HepG2 (cell line): ENCODE data around the gene TMEM217. TPM values are rescaled to one million over a fixed set of nuclear protein-coding genes. Genes with fewer than 3 reads are reported as not detected.
"Not testable (repeated sequence)": the region's sequence is repeated elsewhere in the genome, so short reads cannot be mapped to it uniquely, and the experiment has no call there.

Experiments
- ATAC-seq: fragments of 200-7000 bp; cut with Tn5 transposase; 3 replicates; pipeline ENCODE4 v1.9.1; 2020; ENCODE audit warnings: mild to moderate bottlenecking, moderate library complexity
- BruUV-seq: library from RNA; stranded (reverse); fragments of 400-500 nt; replicated peaks from 2 replicates; lab custom pipeline; 2021; lab: Mats Ljungman, UMichigan
- CTCF ChIA-PET: fragments of 300-600 bp; formaldehyde crosslinking; extraction: SDS; loops from one replicate; lab custom pipeline; 2021; ENCODE audit warnings: low total read pairs, inconsistent platforms, low intra/inter-chr PET ratio; lab: Yijun Ruan, JAX
- POLR2A ChIA-PET: fragments of 350-600 bp; sonication (Branson Sonifier 250); formaldehyde crosslinking; loops from one replicate; lab custom pipeline; 2020; ENCODE audit warnings: antibody characterized with exemption, inconsistent platforms; lab: Yijun Ruan, JAX
- DNase-seq: peaks from one replicate; pipeline ENCODE4 v3.0.0-alpha.2; 2015; ENCODE audit warnings: low spot score
- FAIRE-seq: peaks from 3 replicates; lab custom pipeline; 2011; peaks lifted over from hg19 to GRCh38; lab: Jason Lieb, UNC
- H2AFZ ChIP-seq: one replicate; pipeline ENCODE4 v1.6.1; 2011; ENCODE audit warnings: low read length, inconsistent platforms
- H3K27ac ChIP-seq: fragments of 300-600 bp; 3 replicates; pipeline ENCODE4 v1.8.0; 2011; ENCODE audit warnings: mixed run types, mild to moderate bottlenecking, mixed read lengths, low read length, inconsistent platforms; ENCODE audit not compliant: insufficient read depth; ENCODE audit errors: extremely low read length
- H3K27me3 ChIP-seq, 2 experiments: fragments of 200-600 bp in 1 of 2; 2 replicates in 1 of 2; 3 replicates in 1 of 2; pipeline versions ENCODE4 v1.6.0 to v1.8.0; 2011; ENCODE audit warnings: low read length in 2 of 2, mild to moderate bottlenecking in 2 of 2, moderate library complexity in 2 of 2, inconsistent platforms in 1 of 2; ENCODE audit not compliant: insufficient read depth in 2 of 2, control insufficient read depth in 1 of 2
- H3K36me3 ChIP-seq, 2 experiments: fragments of 200-600 bp in 1 of 2; replicated peaks in 1 of 2; 2 replicates in 1 of 2; 3 replicates in 1 of 2; pipeline versions ENCODE4 v1.5.1 to v1.8.0; 2011; ENCODE audit warnings: low read length in 2 of 2, inconsistent platforms in 1 of 2; ENCODE audit not compliant: insufficient read depth in 2 of 2, control insufficient read depth in 1 of 2
- H3K4me1 ChIP-seq: 2 replicates; pipeline ENCODE4 v1.5.1; 2012; ENCODE audit warnings: low read length, inconsistent platforms; ENCODE audit not compliant: insufficient read depth
- H3K4me2 ChIP-seq: 2 replicates; pipeline ENCODE4 v1.6.0; 2011; ENCODE audit warnings: low read depth, low read length, inconsistent platforms
- H3K4me3 ChIP-seq, 3 experiments: fragments of 200-600 bp in 1 of 3; sonication (generic), shearing (Covaris generic) in 1 of 3; replicated peaks in 1 of 3; 2 replicates each; pipeline ENCODE4 v1.5.1; 2011 to 2016; ENCODE audit warnings: low read length in 3 of 3, inconsistent platforms in 2 of 3, low read depth in 2 of 3, mild to moderate bottlenecking in 2 of 3, control low read depth in 1 of 3, mixed read lengths in 1 of 3; ENCODE audit not compliant: insufficient read depth in 1 of 3
- H3K79me2 ChIP-seq: one replicate; pipeline ENCODE4 v1.6.1; 2011; ENCODE audit warnings: low read length, inconsistent platforms; ENCODE audit not compliant: insufficient read depth
- H3K9ac ChIP-seq: 2 replicates; pipeline ENCODE4 v1.6.0; 2011; ENCODE audit warnings: mild to moderate bottlenecking, low read depth, low read length, inconsistent platforms; ENCODE audit not compliant: insufficient read depth
- H3K9me3 ChIP-seq: 2 replicates; pipeline ENCODE4 v1.5.1; 2012; ENCODE audit warnings: mild to moderate bottlenecking, low read length
- H4K20me1 ChIP-seq: 2 replicates; pipeline ENCODE4 v1.6.0; 2011; ENCODE audit warnings: inconsistent platforms, mild to moderate bottlenecking, low read length, moderate library complexity; ENCODE audit not compliant: insufficient read depth
- FOXA1 ChIP-seq, 2 experiments: fragments of 450-650 bp in 1 of 2; sonication (generic) in 1 of 2; formaldehyde crosslinking in 1 of 2; IDR thresholded peaks; 2 replicates each; pipeline versions ENCODE4 v1.4.0 to v1.6.1; 2016 to 2020; ENCODE audit warnings: missing genetic modification reagents in 1 of 2
- WGBS: methylation state at CpG from one replicate; pipeline ENCODE4 v1.1.6; 2017; ENCODE audit warnings: low lambda C conversion rate; 5-methylcytosine and 5-hydroxymethylcytosine counted together
- in situ Hi-C: cut with HindIII; loops from 2 replicates; pipeline ENCODE4 v1.10.0; 2017; ENCODE audit warnings: low pct_unique_long_range_greater_than_20kb; ENCODE audit not compliant: extremely low pct_ligation_motif_present
- intact Hi-C: fragments of 100-400 bp; cut with micrococcal nuclease; formaldehyde crosslinking; loops from one replicate; pipeline ENCODE4 v1.10.0; 2022; ENCODE audit not compliant: unreplicated experiment
- polyA plus RNA-seq, 8 experiments: library from polyadenylated mRNA; depleted of rRNA in 3 of 8; stranded (reverse) in 7 of 8; unstranded in 1 of 8; fragments of >200 nt; fragmentation: Illumina TruSeq in 4 of 8; extraction: Trizol in 4 of 8; gene quantifications; 2 replicates each; pipeline versions ENCODE4 v1.2.1 to v1.2.3, GENCODE V29; 2011 to 2016; ENCODE audit warnings: low read depth in 4 of 8, missing spikeins in 1 of 8, mixed read lengths in 1 of 8; ENCODE audit not compliant: insufficient read depth in 1 of 8
- total RNA-seq, 5 experiments: library from RNA; depleted of rRNA; stranded (reverse); fragments of >200 nt; fragmentation: Illumina TruSeq; extraction: Trizol; gene quantifications; 2 replicates each; pipeline ENCODE4 v1.2.3, GENCODE V29; 2016; ENCODE audit warnings: low read depth in 1 of 5
- TF ChIP-seq, protein P1 (sequence below): sonication (generic); formaldehyde crosslinking; IDR thresholded peaks from 2 replicates; pipeline ENCODE4 v1.5.0; 2020; ENCODE audit warnings: mild to moderate bottlenecking, missing genetic modification reagents

Gene TMEM217
- total and polyA plus RNA-seq, 2 of the 13 experiments (the other 11 are each of a cell fraction or from before 2014, with no cell fraction given), result 2.3 to 3.4 TPM

DNA sequence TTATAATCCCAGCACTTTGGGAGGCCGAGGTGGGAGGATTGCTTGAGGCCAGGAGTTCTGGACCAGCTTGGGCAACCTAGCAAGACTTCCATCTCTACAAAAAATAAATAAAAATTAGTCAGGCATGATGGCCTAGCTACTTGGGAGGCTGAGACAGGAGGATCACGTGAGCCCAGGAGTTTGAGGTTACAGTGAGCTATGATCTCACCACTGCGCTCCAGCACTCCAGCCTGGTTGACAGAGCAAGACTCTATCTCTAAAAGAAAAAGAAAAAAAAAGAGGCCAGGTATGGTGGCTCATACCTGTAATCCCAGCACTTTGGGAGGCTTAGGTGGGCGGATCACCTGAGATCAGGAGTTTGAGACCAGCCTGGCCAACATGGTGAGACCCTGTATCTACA is 77.3 kb downstream of the TMEM217 start:
- H2AFZ ChIP-seq, intact Hi-C loops: not testable (repeated sequence)
- FAIRE-seq, result peak; percentile 12

DNA sequence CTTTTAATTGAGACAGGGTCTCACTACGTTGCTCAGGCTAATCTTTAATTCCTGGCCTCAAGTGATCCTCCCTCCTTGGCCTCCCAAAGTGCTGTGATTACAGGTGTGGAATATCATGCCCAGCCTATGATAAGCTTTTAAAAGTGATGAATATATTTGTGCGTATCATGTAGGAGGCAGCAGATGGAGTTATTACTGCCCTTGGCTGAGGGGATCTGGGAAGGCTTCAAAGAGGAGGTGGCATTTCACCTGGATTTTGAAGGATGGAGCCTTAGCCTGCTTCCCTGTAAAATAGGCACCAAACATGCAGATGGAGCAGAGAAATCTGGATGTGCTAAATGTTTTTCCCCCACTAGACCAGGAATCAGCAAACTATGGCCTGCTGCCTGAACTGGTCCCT is 77.9 kb downstream of the TMEM217 start:
- peaks cover 14% of the 10 kb centered on the region for H4K20me1 ChIP-seq
- DNase-seq (no peak), FAIRE-seq (no peak), ATAC-seq (no peak)
- no peak overlapping the region for H3K4me2 ChIP-seq
- H3K9me3 ChIP-seq, result no peaks in the 10 kb centered on the region
- in situ Hi-C loops (no loop called here), intact Hi-C loops (no loop called here)
- TF ChIP-seq FOXA1 (IDR thresholded peaks at IDR 0.05) (no peak), FOXA1 (CRISPR knock-in tag; IDR thresholded peaks at IDR 0.05) (no peak)
- TF ChIP-seq, protein P1, sequence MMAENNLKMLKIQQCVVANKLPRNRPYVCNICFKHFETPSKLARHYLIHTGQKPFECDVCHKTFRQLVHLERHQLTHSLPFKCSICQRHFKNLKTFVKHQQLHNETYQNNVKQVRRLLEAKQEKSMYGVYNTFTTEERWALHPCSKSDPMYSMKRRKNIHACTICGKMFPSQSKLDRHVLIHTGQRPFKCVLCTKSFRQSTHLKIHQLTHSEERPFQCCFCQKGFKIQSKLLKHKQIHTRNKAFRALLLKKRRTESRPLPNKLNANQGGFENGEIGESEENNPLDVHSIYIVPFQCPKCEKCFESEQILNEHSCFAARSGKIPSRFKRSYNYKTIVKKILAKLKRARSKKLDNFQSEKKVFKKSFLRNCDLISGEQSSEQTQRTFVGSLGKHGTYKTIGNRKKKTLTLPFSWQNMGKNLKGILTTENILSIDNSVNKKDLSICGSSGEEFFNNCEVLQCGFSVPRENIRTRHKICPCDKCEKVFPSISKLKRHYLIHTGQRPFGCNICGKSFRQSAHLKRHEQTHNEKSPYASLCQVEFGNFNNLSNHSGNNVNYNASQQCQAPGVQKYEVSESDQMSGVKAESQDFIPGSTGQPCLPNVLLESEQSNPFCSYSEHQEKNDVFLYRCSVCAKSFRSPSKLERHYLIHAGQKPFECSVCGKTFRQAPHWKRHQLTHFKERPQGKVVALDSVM (CRISPR knock-in tag), result peak; percentile 6; the same call in 1 of the 2 replicates
- no TSS peak for BruUV-seq
- CTCF ChIA-PET, result no interaction called here
- 46% methylated on average over 2 of the region's 2 CpGs for WGBS
- H3K36me3 ChIP-seq, result peaks cover 0 to 3% of the 10 kb centered on the region in 2 experiments; a peak in 3 of 5 replicates
- no peaks in the 10 kb centered on the region for H3K79me2 ChIP-seq
- H2AFZ ChIP-seq, result no peak overlapping the region
- no peak overlapping the region for H3K27ac ChIP-seq
- H3K4me3 ChIP-seq, result no peak overlapping the region
- H3K9ac ChIP-seq, result no peak overlapping the region
- H3K4me1 ChIP-seq, result peaks cover 5% of the 10 kb centered on the region; the same call in 1 of the 2 replicates
- H3K27me3 ChIP-seq, result no peaks in the 10 kb centered on the region
- POLR2A ChIA-PET, result no interaction called here

More for the DNA sequence above, 77.3 kb downstream of the TMEM217 start:
- H4K20me1 ChIP-seq, CTCF ChIA-PET, H3K9ac ChIP-seq, H3K27ac ChIP-seq, H3K4me3 ChIP-seq, ATAC-seq, POLR2A ChIA-PET, BruUV-seq, H3K4me2 ChIP-seq, in situ Hi-C loops, H3K79me2 ChIP-seq, H3K4me1 ChIP-seq, H3K27me3 ChIP-seq, H3K36me3 ChIP-seq, DNase-seq, H3K9me3 ChIP-seq: not testable (repeated sequence)
- TF ChIP-seq, protein P1 (CRISPR knock-in tag), result peak; percentile 51; the same call in 1 of the 2 replicates
- 28% methylated on average over 4 of the region's 4 CpGs for WGBS
